SHP77 (cell line): ENCODE data around the gene SLC35E2B.

Source experiments
- DNase-seq, 2 experiments: peaks; one replicate each; lab custom pipeline; 2025; lab: John Stamatoyannopoulos, UW

The SLC35E2B gene

DNA sequence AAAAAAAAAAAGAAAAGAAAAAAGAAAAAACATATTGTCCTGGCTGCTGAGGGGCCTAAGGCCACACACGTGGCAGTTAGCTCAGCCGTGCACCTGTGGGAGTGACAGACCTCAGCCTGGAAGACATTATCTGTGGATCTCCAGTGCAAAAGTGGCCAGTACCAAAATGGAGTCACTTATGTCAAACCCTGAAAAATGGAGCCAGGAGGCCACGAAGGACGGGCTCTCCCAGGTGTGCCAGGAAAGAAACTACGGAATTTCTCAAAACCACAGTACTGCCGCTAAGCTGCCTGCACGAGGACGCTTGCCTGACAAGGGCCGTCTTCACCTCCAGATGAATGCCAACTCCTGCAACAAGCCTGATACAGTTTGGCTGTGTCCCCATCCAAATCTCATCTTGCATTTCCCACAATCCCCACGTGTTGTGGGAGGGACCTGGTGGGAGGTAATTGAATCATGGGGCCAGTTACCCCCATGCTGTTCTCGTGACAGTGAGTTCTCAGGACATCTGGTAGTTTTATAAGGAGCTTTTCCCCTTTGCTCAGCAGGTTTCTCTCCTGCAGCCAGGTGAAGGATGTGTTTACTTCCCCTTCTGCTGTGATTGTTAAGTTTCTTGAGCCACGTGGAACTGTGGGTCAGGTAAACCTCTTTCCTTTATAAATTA lies 82.6 kb downstream of the SLC35E2B start:
- DNase-seq, result no peak
